ENCODE measurements around the gene SMIM24.
"Not testable (repeated sequence)": the region's sequence is repeated elsewhere in the genome, so short reads cannot be mapped to it uniquely, and the experiment has no call there.

Gene SMIM24

GRCh38 chr19:3480383-3481091 is at the start of gene SMIM24:
Gene SMIM24, minus strand, starts transcription at chr19:3480525. Its CDS starts 62 bp downstream, at chr19:3480463.
- no peak for DNase-seq (ENCODE audit: low spot score)

GRCh38 chr19:3529299-3529698 is 49.0 kb upstream of the SMIM24 start:
- not testable (repeated sequence) for DNase-seq (ENCODE audit: low spot score)

- DNase-seq (ENCODE audit: low spot score), result no peak
Observed at GRCh38 chr19:3528539-3529211, 48.4 kb upstream of the SMIM24 start.

- no peak for DNase-seq (ENCODE audit: low spot score)
Observed at GRCh38 chr19:3528080-3528479, 47.8 kb upstream of the SMIM24 start.

- no peak for DNase-seq (ENCODE audit: low spot score)
Observed at GRCh38 chr19:3527238-3527910, 47.0 kb upstream of the SMIM24 start.

GRCh38 chr19:3526507-3527237 is 46.3 kb upstream of the SMIM24 start:
- no peak for DNase-seq (ENCODE audit: low spot score)

- DNase-seq (ENCODE audit: low spot score), result no peak
Observed at GRCh38 chr19:3524904-3525451, 44.7 kb upstream of the SMIM24 start.

- DNase-seq (ENCODE audit: low spot score), result no peak
Observed at GRCh38 chr19:3524078-3524842, 43.9 kb upstream of the SMIM24 start.

- DNase-seq (ENCODE audit: low spot score), result no peak
Observed at GRCh38 chr19:3523361-3524077, 43.2 kb upstream of the SMIM24 start.

GRCh38 chr19:3522421-3523360 is 42.4 kb upstream of the SMIM24 start:
- DNase-seq (ENCODE audit: low spot score), result no peak

GRCh38 chr19:3521104-3521445 is 40.8 kb upstream of the SMIM24 start:
- DNase-seq (ENCODE audit: low spot score), result no peak

GRCh38 chr19:3520166-3521103 is 40.1 kb upstream of the SMIM24 start:
- DNase-seq (ENCODE audit: low spot score), result no peak

GRCh38 chr19:3519126-3519525 is 38.8 kb upstream of the SMIM24 start:
- DNase-seq (ENCODE audit: low spot score), result no peak

GRCh38 chr19:3518659-3519058 is 38.3 kb upstream of the SMIM24 start:
- no peak for DNase-seq (ENCODE audit: low spot score)

- DNase-seq (ENCODE audit: low spot score), result no peak
Observed at GRCh38 chr19:3518255-3518654, 37.9 kb upstream of the SMIM24 start.

GRCh38 chr19:3517638-3518037 is 37.3 kb upstream of the SMIM24 start:
- DNase-seq (ENCODE audit: low spot score), result no peak

- no peak for DNase-seq (ENCODE audit: low spot score)
Observed at GRCh38 chr19:3516675-3517207, 36.4 kb upstream of the SMIM24 start.

- no peak for DNase-seq (ENCODE audit: low spot score)
Observed at GRCh38 chr19:3515891-3516422, 35.6 kb upstream of the SMIM24 start.
